ENCODE measurements around the gene ABHD15.
"Not testable (repeated sequence)": the region's sequence is repeated elsewhere in the genome, so short reads cannot be mapped to it uniquely, and the experiment has no call there.

ABHD15 gene

GRCh38 chr17:29562615-29563014, 4.2 kb downstream of the ABHD15 start:
- peaks cover 35% of the 10 kb centered on the region for H3K27me3 ChIP-seq (ENCODE audit: control insufficient read depth, insufficient read depth, low read length)
- H3K4me1 ChIP-seq (ENCODE audit: control insufficient read depth, insufficient read depth, low read length), result peaks cover 4% of the 10 kb centered on the region; the same call in 1 of the 2 replicates
- H3K9ac ChIP-seq (ENCODE audit: low read depth, low read length), result no peak overlapping the region
- no peaks in the 10 kb centered on the region for H3K36me3 ChIP-seq (ENCODE audit: control insufficient read depth, insufficient read depth, low read length)
- H3K4me3 ChIP-seq (ENCODE audit: low read depth, low read length), result no peak overlapping the region
- H3K9me3 ChIP-seq (ENCODE audit: control insufficient read depth, insufficient read depth, low read length), result no peaks in the 10 kb centered on the region
- H3K27ac ChIP-seq (ENCODE audit: low read depth, low read length), result no peak overlapping the region

DNA sequence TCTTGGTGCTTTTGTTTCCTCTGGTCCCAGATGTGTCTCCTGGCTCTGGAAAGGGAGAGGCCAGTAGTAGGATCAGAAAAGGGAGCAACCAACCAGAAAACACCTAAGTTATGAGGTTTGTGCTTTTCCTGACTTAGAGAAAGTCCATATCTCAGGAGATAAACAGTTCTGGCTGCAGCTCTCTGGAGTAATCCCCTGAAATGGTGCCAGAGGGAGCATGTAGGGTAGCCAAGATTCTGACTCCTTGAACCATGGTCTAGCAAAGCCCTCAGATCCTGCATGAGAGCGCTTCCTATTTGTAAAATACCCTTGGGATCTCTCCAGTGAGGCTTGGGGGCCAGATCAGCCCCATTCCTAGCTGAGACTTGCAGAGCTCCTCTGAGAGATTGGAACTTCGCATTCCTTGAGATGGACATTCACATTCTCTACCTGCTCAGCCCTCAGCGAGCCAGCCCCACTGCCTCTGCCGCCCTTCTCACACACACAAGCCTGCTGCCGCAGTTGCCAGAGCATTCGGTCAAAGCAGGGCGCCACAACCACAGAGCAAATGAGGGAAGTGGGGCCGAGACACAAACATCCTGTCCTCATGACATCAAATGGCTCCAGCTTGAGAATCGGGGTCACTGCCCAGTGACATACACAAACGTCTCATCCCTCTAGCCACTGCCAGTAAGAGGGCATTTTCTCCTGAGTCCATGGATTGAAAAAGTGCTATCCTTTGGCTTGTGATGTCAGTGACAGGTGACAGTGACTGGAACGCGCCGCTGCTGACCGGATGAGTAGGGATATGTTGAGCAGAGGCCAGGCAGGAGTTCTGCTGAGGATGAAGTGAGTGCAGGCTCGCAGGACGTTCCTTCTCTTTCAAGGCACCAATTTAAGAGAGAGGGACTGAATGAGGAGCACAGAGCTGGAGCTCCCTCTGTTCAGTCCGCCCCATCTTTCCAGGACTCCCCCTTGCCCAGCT, 5.0 kb downstream of the ABHD15 start:
- Histone ChIP-seq H3K4me3 (ENCODE audit: low read depth, low read length) (no peak overlapping the region), H3K9ac (ENCODE audit: low read depth, low read length) (no peak overlapping the region), H3K36me3 (ENCODE audit: control insufficient read depth, insufficient read depth, low read length) (no peaks in the 10 kb centered on the region), H3K27me3 (ENCODE audit: control insufficient read depth, insufficient read depth, low read length) (peaks cover 29% of the 10 kb centered on the region), H3K27ac (ENCODE audit: low read depth, low read length) (no peak overlapping the region), H3K4me1 (ENCODE audit: control insufficient read depth, insufficient read depth, low read length) (peaks cover 4% of the 10 kb centered on the region; the same call in 1 of the 2 replicates), H3K9me3 (ENCODE audit: control insufficient read depth, insufficient read depth, low read length) (no peaks in the 10 kb centered on the region)

GRCh38 chr17:29560316-29560715, 6.5 kb downstream of the ABHD15 start:
- Histone ChIP-seq H3K36me3 (ENCODE audit: control insufficient read depth, insufficient read depth, low read length) (no peaks in the 10 kb centered on the region), H3K9ac (ENCODE audit: low read depth, low read length) (no peak overlapping the region), H3K4me1 (ENCODE audit: control insufficient read depth, insufficient read depth, low read length) (no peaks in the 10 kb centered on the region), H3K9me3 (ENCODE audit: control insufficient read depth, insufficient read depth, low read length) (no peaks in the 10 kb centered on the region), H3K27ac (ENCODE audit: low read depth, low read length) (no peak overlapping the region), H3K27me3 (ENCODE audit: control insufficient read depth, insufficient read depth, low read length) (peaks cover 13% of the 10 kb centered on the region), H3K4me3 (ENCODE audit: low read depth, low read length) (no peak overlapping the region)

DNA sequence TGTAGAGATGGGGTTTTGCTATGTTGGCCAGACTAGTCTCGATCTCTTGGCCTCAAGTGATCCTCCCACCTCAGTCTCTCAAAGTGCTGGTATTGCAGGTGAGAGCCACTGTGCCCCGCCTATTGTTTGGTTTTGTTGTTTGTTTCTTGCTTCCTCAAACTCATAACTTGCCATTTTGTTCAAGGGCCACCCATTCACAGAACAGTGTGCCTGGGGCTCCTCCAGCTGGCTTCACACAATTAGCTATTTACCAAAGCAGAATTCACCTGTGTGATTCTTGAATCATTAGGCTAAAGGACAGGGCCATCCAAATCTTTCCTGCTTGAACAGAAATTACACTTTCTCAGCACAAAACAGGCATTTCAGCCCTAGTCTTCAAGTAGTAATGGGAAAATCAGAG, 7.2 kb downstream of the ABHD15 start:
- peaks cover 7% of the 10 kb centered on the region for H3K27me3 ChIP-seq (ENCODE audit: control insufficient read depth, insufficient read depth, low read length)
- H3K27ac ChIP-seq (ENCODE audit: low read depth, low read length), result no peak overlapping the region
- H3K4me1 ChIP-seq (ENCODE audit: control insufficient read depth, insufficient read depth, low read length), result no peaks in the 10 kb centered on the region
- no peaks in the 10 kb centered on the region for H3K36me3 ChIP-seq (ENCODE audit: control insufficient read depth, insufficient read depth, low read length)
- no peak overlapping the region for H3K4me3 ChIP-seq (ENCODE audit: low read depth, low read length)
- H3K9ac ChIP-seq (ENCODE audit: low read depth, low read length), result no peak overlapping the region
- H3K9me3 ChIP-seq (ENCODE audit: control insufficient read depth, insufficient read depth, low read length), result no peaks in the 10 kb centered on the region

DNA sequence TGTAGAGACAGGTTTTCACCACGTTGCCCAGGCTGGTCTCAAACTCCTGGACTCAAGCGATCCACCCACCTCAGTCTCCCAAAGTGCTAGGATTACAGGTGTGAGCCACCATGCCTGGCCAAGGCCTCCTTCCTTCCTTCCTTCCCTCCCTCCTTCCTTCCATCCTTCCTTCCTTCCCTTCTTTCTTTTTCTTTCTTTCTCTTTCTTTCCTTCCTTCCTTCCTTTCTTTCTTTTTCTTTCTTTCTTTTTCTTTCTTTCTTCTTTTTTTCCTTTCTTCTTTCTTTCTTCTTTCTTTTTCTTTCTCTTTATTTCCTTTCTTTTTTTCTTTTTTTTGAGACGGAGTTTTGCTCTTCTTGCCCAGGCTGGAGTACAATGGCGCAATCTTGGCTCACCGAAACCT, 8.7 kb downstream of the ABHD15 start:
- not testable (repeated sequence) for H3K27ac ChIP-seq (ENCODE audit: low read depth, low read length); H3K4me1 ChIP-seq (ENCODE audit: control insufficient read depth, insufficient read depth, low read length); H3K4me3 ChIP-seq (ENCODE audit: low read depth, low read length); H3K27me3 ChIP-seq (ENCODE audit: control insufficient read depth, insufficient read depth, low read length); H3K9me3 ChIP-seq (ENCODE audit: control insufficient read depth, insufficient read depth, low read length); H3K36me3 ChIP-seq (ENCODE audit: control insufficient read depth, insufficient read depth, low read length); H3K9ac ChIP-seq (ENCODE audit: low read depth, low read length)

GRCh38 chr17:29557739-29558116, 9.1 kb downstream of the ABHD15 start:
- no peaks in the 10 kb centered on the region for H3K27me3 ChIP-seq (ENCODE audit: control insufficient read depth, insufficient read depth, low read length)
- no peak overlapping the region for H3K27ac ChIP-seq (ENCODE audit: low read depth, low read length)
- no peak overlapping the region for H3K9ac ChIP-seq (ENCODE audit: low read depth, low read length)
- no peak overlapping the region for H3K4me3 ChIP-seq (ENCODE audit: low read depth, low read length)
- H3K4me1 ChIP-seq (ENCODE audit: control insufficient read depth, insufficient read depth, low read length), result no peaks in the 10 kb centered on the region
- no peaks in the 10 kb centered on the region for H3K9me3 ChIP-seq (ENCODE audit: control insufficient read depth, insufficient read depth, low read length)
- H3K36me3 ChIP-seq (ENCODE audit: control insufficient read depth, insufficient read depth, low read length), result no peaks in the 10 kb centered on the region

- no peak overlapping the region for H3K4me3 ChIP-seq (ENCODE audit: low read depth, low read length)
- no peaks in the 10 kb centered on the region for H3K9me3 ChIP-seq (ENCODE audit: control insufficient read depth, insufficient read depth, low read length)
- no peaks in the 10 kb centered on the region for H3K36me3 ChIP-seq (ENCODE audit: control insufficient read depth, insufficient read depth, low read length)
- no peaks in the 10 kb centered on the region for H3K27me3 ChIP-seq (ENCODE audit: control insufficient read depth, insufficient read depth, low read length)
- H3K4me1 ChIP-seq (ENCODE audit: control insufficient read depth, insufficient read depth, low read length), result no peaks in the 10 kb centered on the region
- H3K9ac ChIP-seq (ENCODE audit: low read depth, low read length), result no peak overlapping the region
- no peak overlapping the region for H3K27ac ChIP-seq (ENCODE audit: low read depth, low read length)
These were observed 9.6 kb downstream of the ABHD15 start for GRCh38 chr17:29557085-29557738.

DNA sequence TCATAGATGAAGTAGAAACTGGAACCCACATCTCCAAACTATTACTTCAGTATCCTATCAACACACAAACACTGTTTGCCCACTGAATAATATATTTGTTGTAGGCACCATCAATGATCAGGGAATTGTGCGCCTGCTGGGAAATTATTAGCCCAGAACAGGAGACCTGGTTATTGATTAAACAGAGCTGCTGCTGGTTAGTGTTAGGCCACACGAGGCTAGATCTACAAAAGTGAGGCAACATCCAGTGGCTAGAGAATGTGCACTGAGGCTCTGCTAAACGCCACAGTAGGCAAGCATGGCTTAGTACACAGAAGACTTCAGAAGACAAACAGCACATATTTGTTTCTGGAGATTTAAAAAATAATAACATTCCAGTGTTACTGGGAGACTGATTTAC, 11.0 kb downstream of the ABHD15 start:
- H3K27me3 ChIP-seq (ENCODE audit: control insufficient read depth, insufficient read depth, low read length), result no peaks in the 10 kb centered on the region
- H3K4me3 ChIP-seq (ENCODE audit: low read depth, low read length), result no peak overlapping the region
- no peak overlapping the region for H3K27ac ChIP-seq (ENCODE audit: low read depth, low read length)
- no peaks in the 10 kb centered on the region for H3K9me3 ChIP-seq (ENCODE audit: control insufficient read depth, insufficient read depth, low read length)
- no peaks in the 10 kb centered on the region for H3K4me1 ChIP-seq (ENCODE audit: control insufficient read depth, insufficient read depth, low read length)
- H3K36me3 ChIP-seq (ENCODE audit: control insufficient read depth, insufficient read depth, low read length), result no peaks in the 10 kb centered on the region
- H3K9ac ChIP-seq (ENCODE audit: low read depth, low read length), result no peak overlapping the region

DNA sequence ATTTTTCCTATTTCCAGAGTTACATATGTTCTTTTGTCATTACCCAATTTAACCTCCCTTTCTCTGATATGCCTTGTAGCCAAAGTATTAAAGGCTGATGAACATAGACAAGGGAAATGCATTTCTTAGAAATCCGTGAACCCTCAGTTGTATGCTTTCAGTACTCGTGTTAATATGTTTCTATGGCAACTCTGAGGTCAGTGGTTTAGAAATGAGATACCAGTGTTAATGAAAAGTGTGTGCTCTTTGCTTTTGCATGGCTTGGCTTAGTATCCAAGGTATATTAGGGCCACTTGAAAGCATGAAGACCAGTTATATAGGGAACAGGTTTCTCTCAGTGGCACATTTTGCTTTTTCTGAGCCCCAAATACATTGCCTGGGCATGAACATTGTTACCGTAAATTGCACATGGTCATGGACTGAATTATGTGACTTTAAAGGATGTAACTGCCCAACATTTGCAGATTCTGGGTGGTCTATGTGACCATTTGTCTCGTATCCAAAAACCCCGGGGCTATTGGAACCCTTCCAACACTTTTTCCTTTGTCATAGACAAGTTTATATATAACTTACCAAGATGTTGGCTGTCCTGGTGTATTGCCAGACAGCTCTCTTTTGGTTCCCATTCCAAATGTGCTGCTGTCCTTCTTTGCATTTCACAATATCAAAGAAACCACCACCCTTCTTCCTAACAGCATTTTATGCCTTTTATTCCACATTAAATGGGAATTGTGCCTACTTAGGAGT, 17.5 kb downstream of the ABHD15 start:
- no peaks in the 10 kb centered on the region for H3K9me3 ChIP-seq (ENCODE audit: control insufficient read depth, insufficient read depth, low read length)
- no peak overlapping the region for H3K27ac ChIP-seq (ENCODE audit: low read depth, low read length)
- H3K27me3 ChIP-seq (ENCODE audit: control insufficient read depth, insufficient read depth, low read length), result no peaks in the 10 kb centered on the region
- peaks cover 7% of the 10 kb centered on the region for H3K36me3 ChIP-seq (ENCODE audit: control insufficient read depth, insufficient read depth, low read length)
- H3K4me1 ChIP-seq (ENCODE audit: control insufficient read depth, insufficient read depth, low read length), result peaks cover 11% of the 10 kb centered on the region; the same call in 1 of the 2 replicates
- H3K9ac ChIP-seq (ENCODE audit: low read depth, low read length), result no peak overlapping the region
- H3K4me3 ChIP-seq (ENCODE audit: low read depth, low read length), result no peak overlapping the region

DNA sequence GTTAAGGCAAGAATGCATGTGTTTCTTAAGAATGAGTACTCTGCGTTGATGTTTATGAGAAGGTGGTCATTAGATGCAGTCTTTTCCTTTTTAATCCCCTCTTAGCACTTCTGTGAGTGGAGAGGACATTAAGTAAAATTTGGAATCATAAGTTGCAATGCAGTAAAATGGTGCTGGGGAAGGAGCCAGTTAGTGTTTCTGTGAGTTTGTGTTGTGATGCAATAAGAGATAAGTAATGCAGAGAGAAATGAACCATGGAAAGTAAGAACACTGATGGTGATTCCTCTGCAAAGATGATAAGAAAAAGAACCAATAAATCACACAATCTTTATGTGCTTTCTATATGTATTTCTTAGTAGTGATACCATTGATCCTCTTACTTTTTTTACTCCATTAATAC, 20.0 kb downstream of the ABHD15 start:
- Histone ChIP-seq H3K9me3 (ENCODE audit: control insufficient read depth, insufficient read depth, low read length) (no peaks in the 10 kb centered on the region), H3K36me3 (ENCODE audit: control insufficient read depth, insufficient read depth, low read length) (peaks cover 32% of the 10 kb centered on the region), H3K27me3 (ENCODE audit: control insufficient read depth, insufficient read depth, low read length) (no peaks in the 10 kb centered on the region), H3K4me3 (ENCODE audit: low read depth, low read length) (no peak overlapping the region), H3K4me1 (ENCODE audit: control insufficient read depth, insufficient read depth, low read length) (peaks cover 11% of the 10 kb centered on the region; the same call in 1 of the 2 replicates), H3K27ac (ENCODE audit: low read depth, low read length) (no peak overlapping the region), H3K9ac (ENCODE audit: low read depth, low read length) (no peak overlapping the region)
